GOT3 (cell line): ENCODE results near the gene SPEF2.
"Not testable (repeated sequence)": the region's sequence is repeated elsewhere in the genome, so short reads cannot be mapped to it uniquely, and the experiment has no call there.

ENCODE experiments used
- DNase-seq: peaks from one replicate; lab custom pipeline; 2025; ENCODE audit warnings: mixed read lengths; lab: John Stamatoyannopoulos, UW

Gene SPEF2

GRCh38 chr5:35820735-35821134 lies 203.1 kb downstream of the SPEF2 start:
- no peak for DNase-seq

- no peak for DNase-seq
Measured at GRCh38 chr5:35821513-35821912, 203.8 kb downstream of the SPEF2 start.

GRCh38 chr5:35822511-35822910 lies 204.8 kb downstream of the SPEF2 start:
- DNase-seq, result no peak

GRCh38 chr5:35823347-35824098 lies 205.9 kb downstream of the SPEF2 start:
- DNase-seq, result no peak

GRCh38 chr5:35826056-35826455 lies 208.4 kb downstream of the SPEF2 start:
- DNase-seq, result no peak

GRCh38 chr5:35826554-35826953 lies 208.9 kb downstream of the SPEF2 start:
- no peak for DNase-seq

GRCh38 chr5:35828082-35828598 lies 210.5 kb downstream of the SPEF2 start:
- DNase-seq, result no peak

- no peak for DNase-seq
Measured at GRCh38 chr5:35830587-35830986, 212.9 kb downstream of the SPEF2 start.

- DNase-seq, result no peak
Measured at GRCh38 chr5:35832762-35833161, 215.1 kb downstream of the SPEF2 start.

GRCh38 chr5:35833224-35833623 lies 215.6 kb downstream of the SPEF2 start:
- no peak for DNase-seq

GRCh38 chr5:35835796-35836742 lies 218.4 kb downstream of the SPEF2 start:
- no peak for DNase-seq

GRCh38 chr5:35838370-35839042 lies 220.8 kb downstream of the SPEF2 start:
- DNase-seq, result no peak

GRCh38 chr5:35842856-35843255 lies 225.2 kb downstream of the SPEF2 start:
- no peak for DNase-seq

- DNase-seq, result not testable (repeated sequence)
Measured at GRCh38 chr5:35845508-35845907, 227.8 kb downstream of the SPEF2 start.

GRCh38 chr5:35847491-35847890 lies 229.8 kb downstream of the SPEF2 start:
- no peak for DNase-seq

- no peak for DNase-seq
Measured at GRCh38 chr5:35847961-35848360, 230.3 kb downstream of the SPEF2 start.

- no peak for DNase-seq
Measured at GRCh38 chr5:35849860-35850259, 232.2 kb downstream of the SPEF2 start.

GRCh38 chr5:35850967-35851680 lies 233.5 kb downstream of the SPEF2 start:
- no peak for DNase-seq

- no peak for DNase-seq
Measured at GRCh38 chr5:35852084-35852734, 234.5 kb downstream of the SPEF2 start.

GRCh38 chr5:35852773-35853172 lies 235.1 kb downstream of the SPEF2 start:
- no peak for DNase-seq

GRCh38 chr5:35853631-35854030 lies 236.0 kb downstream of the SPEF2 start:
- no peak for DNase-seq
